Measurements from ENCODE around the gene CEP128. TPM values are rescaled to one million over a fixed set of nuclear protein-coding genes. Genes with fewer than 3 reads are reported as not detected.

The CEP128 gene
- total RNA-seq, 1 donor from 2014 or later, result 18.2 TPM

DNA sequence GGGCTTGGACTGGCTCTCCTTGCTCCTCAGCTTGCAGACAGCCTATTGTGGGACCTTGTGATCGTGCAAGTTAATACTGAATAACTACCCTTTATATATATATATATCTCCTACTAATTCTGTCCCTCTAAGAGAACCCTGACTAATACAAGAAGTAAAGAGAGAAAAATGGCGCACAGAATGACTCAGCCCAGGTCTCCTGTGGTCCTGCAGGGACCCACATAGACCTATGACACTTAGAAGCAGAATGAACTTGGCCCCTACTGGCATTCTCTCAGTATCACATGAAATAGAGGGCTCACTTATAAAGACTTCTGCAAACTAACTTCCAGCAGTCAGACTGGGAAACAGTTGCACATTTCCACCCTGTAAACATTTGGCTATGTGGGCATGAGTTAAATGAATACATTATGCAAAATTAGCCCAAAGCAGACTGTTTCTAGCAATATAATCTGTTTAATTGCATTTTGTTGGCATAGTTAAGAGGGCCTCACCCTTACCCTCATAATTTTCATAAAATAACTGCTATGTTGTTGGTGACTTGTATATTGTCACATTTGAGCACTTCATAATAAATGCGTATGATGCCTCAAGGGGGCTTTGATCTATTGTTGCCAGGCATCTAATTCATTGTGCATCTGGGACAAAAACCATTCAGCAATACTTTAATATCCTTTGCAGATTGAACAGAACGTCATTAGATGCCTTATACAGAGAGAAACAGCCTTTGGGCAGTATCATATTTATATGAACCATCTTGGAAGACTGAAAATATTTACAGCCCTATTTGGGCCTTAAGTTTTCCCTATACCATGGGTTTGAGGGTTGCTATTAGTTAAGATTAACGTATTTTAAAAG, 380.5 kb downstream of the CEP128 start:
- no peak overlapping the region for H3K4me3 Mint-ChIP-seq
- DNase-seq (ENCODE audit: low spot score), result no peak
- H3K9me3 Mint-ChIP-seq, result no peaks in the 10 kb centered on the region
- intact Hi-C loops (cut with micrococcal nuclease), result no loop called here
- no peak overlapping the region for H3K27ac Mint-ChIP-seq
- no peaks in the 10 kb centered on the region for H3K36me3 Mint-ChIP-seq (ENCODE audit: low read depth)
- H3K27me3 Mint-ChIP-seq (ENCODE audit: insufficient read depth), result no peaks in the 10 kb centered on the region
- H3K4me1 Mint-ChIP-seq (ENCODE audit: low read depth), result no peaks in the 10 kb centered on the region

DNA sequence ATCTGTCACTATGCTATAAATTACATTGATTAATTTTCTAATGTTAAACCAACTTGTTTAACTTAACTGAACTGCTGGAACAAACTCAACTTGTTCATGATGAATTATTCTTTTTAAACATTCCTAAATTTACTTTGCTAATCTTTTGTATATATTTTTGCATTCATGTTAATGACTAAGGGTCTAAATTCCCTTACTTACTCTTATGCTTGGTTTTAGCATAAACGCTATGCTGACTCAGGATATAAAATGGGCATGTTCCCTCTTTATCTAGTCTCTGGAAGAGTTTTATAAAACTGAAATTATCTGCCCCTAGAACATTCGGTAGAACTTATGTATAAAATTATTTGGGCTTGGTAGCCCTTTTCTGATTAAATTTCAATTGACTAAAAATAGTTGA, 387.4 kb downstream of the CEP128 start:
- intact Hi-C loops (cut with micrococcal nuclease), result no loop called here
- Mint-ChIP-seq H3K4me3 (no peak overlapping the region), H3K27me3 (ENCODE audit: insufficient read depth) (no peaks in the 10 kb centered on the region), H3K27ac (no peak overlapping the region), H3K36me3 (ENCODE audit: low read depth) (no peaks in the 10 kb centered on the region), H3K4me1 (ENCODE audit: low read depth) (no peaks in the 10 kb centered on the region), H3K9me3 (no peaks in the 10 kb centered on the region)
- no peak for DNase-seq (ENCODE audit: low spot score)

DNA sequence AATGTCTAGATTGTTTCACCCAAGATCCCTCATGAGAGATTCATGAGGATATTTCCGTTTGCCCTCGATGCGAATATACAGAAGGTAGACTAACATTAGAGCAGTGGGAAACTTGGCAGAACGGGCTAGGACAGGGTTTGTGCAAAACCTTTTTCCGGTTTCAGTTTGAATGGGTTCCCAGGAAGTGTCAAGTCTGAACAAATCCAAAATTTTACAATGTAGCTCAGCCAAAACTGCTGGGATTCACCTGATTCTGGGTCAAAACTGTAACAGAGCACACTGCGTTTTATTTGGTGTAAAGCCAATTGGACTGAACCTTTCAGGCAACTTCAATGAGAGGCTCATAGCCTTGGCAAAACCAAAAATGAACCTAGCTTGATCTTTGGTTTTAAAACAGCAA, 392.4 kb downstream of the CEP128 start:
- no peaks in the 10 kb centered on the region for H3K9me3 Mint-ChIP-seq
- no peak overlapping the region for H3K4me3 Mint-ChIP-seq
- no peaks in the 10 kb centered on the region for H3K27me3 Mint-ChIP-seq (ENCODE audit: insufficient read depth)
- no peaks in the 10 kb centered on the region for H3K36me3 Mint-ChIP-seq (ENCODE audit: low read depth)
- no peak overlapping the region for H3K27ac Mint-ChIP-seq
- DNase-seq (ENCODE audit: low spot score), result no peak
- intact Hi-C loops (cut with micrococcal nuclease), result no loop called here
- H3K4me1 Mint-ChIP-seq (ENCODE audit: low read depth), result no peaks in the 10 kb centered on the region

DNA sequence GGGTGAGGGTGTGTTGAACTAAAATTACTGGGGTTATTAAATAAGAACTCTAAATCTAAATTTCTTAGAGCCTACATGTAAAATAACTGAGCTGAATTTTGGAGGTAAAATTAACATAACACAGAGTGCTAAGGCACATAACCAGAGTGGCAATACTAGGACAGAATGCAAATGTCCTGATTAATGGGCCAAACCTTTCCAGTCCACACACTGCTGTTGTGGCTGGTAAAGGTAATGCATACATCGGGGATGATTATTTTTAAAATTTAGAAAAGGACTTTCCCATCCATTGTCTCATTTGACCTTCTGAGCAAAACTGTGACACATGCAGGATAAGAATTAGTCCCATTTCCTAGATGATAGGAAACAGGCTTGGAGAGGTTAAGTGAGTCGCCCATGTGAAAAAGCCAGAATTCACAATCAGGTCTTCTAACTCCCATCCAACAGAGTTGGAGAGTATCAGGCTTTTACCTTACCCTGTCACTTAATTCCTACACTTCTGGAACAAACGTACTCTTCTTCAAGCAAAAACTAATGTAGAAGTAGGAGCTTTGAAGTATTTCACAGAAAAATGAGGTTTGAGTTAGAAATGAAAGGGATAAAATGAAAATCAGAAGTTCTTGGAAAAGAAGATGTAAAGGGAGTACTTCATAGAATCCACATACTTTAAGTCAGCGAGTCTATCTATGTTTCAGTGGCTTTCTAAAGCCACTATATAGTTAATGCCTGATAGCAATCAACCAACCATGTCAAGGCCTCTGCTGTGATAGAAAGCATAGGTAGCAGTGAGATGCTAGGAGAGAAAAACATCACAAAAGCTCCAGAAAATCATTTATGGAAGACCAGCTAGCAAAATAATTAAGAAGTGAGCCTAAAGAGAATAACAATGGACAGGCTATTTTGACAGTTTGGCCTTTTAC, 395.3 kb downstream of the CEP128 start:
- Mint-ChIP-seq H3K36me3 (ENCODE audit: low read depth) (no peaks in the 10 kb centered on the region), H3K4me1 (ENCODE audit: low read depth) (no peaks in the 10 kb centered on the region), H3K27me3 (ENCODE audit: insufficient read depth) (no peaks in the 10 kb centered on the region), H3K27ac (no peak overlapping the region), H3K9me3 (peaks cover 3% of the 10 kb centered on the region), H3K4me3 (no peak overlapping the region)
- intact Hi-C loops (cut with micrococcal nuclease), result no loop called here
- no peak for DNase-seq (ENCODE audit: low spot score)

DNA sequence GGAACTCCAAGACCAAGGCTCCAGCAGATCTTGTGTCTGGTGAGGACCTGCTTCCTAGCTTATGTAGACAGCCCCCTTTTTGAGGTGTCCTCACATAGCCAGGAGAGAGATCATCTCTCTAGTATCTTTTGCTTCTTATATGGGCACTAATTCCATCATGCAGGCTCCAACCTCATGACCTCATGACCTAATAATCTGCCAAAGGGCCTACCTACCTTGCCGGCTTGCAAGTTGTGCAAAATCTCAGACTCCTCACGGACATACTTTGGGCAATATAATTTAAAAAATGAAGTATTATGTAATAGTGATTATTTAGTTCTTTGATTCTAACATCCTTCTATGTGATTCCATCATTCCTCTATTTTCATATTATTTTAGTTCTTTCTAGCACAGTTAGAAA, 397.2 kb downstream of the CEP128 start:
- H3K4me3 Mint-ChIP-seq, result no peak overlapping the region
- peaks cover 8% of the 10 kb centered on the region for H3K9me3 Mint-ChIP-seq
- no peaks in the 10 kb centered on the region for H3K27me3 Mint-ChIP-seq (ENCODE audit: insufficient read depth)
- H3K4me1 Mint-ChIP-seq (ENCODE audit: low read depth), result no peaks in the 10 kb centered on the region
- H3K36me3 Mint-ChIP-seq (ENCODE audit: low read depth), result no peaks in the 10 kb centered on the region
- intact Hi-C loops (cut with micrococcal nuclease), result no loop called here
- H3K27ac Mint-ChIP-seq, result no peak overlapping the region
- no peak for DNase-seq (ENCODE audit: low spot score)

DNA sequence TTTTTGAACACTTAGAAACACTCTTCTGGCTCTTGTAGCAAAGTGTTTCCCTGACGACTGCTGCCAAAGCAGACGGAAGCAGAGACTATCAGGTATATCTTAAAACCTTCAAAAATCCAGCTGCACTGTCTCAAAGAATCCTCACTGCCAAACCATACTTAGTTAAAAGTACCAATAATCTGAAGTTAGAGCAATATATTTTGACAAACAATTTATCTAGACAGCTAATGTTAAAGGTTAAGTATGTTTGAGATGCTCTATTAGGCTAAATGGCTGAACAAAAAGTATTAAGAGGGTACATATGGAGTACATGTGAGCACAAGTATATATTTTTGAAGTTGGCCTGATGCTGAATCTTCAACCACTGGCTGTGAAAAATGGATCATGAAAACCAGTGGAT, 398.3 kb downstream of the CEP128 start:
- Mint-ChIP-seq H3K27ac (no peak overlapping the region), H3K9me3 (peaks cover 14% of the 10 kb centered on the region), H3K4me1 (ENCODE audit: low read depth) (no peaks in the 10 kb centered on the region), H3K36me3 (ENCODE audit: low read depth) (no peaks in the 10 kb centered on the region), H3K4me3 (no peak overlapping the region), H3K27me3 (ENCODE audit: insufficient read depth) (no peaks in the 10 kb centered on the region)
- intact Hi-C loops (cut with micrococcal nuclease), result no loop called here
- DNase-seq (ENCODE audit: low spot score), result no peak

DNA sequence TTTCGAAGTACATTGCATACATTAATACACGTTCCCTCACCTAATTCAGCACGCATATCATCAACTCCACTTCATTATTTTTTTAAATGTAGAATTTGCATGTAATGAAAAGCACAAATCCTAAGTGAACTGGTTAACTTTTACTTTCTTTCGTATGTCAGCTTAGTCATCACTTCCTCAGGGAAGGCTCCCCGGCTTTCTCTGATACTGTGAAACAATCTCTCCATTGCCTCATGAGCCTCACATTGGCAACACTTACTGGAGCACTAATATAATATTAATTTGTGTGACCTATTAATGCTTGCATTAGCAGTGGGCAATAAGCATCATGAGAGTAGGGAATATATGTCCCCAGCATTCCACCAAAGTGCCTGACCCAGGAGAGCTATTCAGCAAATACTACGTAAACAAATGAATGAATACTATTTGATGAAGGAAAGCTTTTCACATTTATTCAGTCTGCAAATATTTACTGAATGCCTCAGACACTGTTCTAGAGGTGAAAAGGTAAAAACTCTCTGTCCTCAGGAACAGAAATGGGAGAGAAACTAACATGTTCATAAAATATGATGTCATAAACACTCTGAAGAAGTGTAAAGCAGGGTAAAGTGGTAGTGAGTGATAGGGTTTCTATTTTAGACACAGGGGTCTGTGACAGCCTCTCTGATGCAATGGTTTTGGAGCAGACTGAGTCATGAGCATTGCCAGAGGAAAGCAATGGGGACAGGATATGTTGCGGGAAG, 402.7 kb downstream of the CEP128 start:
- Mint-ChIP-seq H3K9me3 (peaks cover 14% of the 10 kb centered on the region), H3K36me3 (ENCODE audit: low read depth) (no peaks in the 10 kb centered on the region), H3K27me3 (ENCODE audit: insufficient read depth) (no peaks in the 10 kb centered on the region), H3K4me3 (no peak overlapping the region), H3K4me1 (ENCODE audit: low read depth) (no peaks in the 10 kb centered on the region), H3K27ac (no peak overlapping the region)
- intact Hi-C loops (cut with micrococcal nuclease), result no loop called here
- no peak for DNase-seq (ENCODE audit: low spot score)

DNA sequence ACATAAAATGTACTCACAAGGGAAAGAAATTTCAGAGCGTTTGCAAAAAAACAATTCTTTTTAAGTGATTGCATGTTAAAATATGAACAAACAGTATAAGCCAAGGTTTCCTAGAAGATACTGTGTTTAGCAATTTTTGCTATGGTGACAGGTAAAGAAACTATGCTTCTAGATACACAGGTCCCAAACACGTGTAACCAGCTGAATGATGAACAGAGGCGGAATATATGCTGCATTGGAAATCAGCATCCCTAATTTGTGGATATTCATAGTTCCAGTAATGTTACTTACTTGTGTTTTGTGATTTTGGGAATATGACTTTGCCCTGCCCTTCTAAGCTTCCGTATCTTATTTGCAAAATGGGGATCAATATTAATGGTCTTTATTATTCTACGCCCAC, 403.9 kb downstream of the CEP128 start:
- no peak for DNase-seq (ENCODE audit: low spot score)
- Mint-ChIP-seq H3K27ac (no peak overlapping the region), H3K9me3 (peaks cover 14% of the 10 kb centered on the region), H3K4me3 (no peak overlapping the region), H3K4me1 (ENCODE audit: low read depth) (no peaks in the 10 kb centered on the region), H3K36me3 (ENCODE audit: low read depth) (no peaks in the 10 kb centered on the region), H3K27me3 (ENCODE audit: insufficient read depth) (no peaks in the 10 kb centered on the region)
- intact Hi-C loops (cut with micrococcal nuclease), result no loop called here

DNA sequence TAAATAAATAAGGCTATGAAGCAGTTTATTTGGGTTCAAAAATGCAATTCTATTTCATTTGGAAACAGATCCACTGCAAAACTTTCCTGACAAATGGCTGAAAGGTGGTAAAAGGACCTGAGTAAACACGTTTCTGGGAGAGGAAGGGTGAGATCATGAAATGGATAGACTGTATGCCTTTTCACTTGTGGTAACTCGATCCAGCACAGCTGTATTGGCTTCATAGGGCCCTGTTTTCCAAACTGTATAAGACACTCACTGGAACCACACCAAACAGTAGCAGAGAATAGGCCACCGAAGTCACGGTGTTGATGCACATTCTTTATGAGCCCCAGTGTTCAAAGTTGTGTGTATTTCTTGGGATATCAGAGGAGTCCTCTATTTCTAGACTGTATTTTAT, 405.1 kb downstream of the CEP128 start:
- Mint-ChIP-seq H3K27me3 (ENCODE audit: insufficient read depth) (no peaks in the 10 kb centered on the region), H3K27ac (no peak overlapping the region), H3K9me3 (peaks cover 11% of the 10 kb centered on the region), H3K36me3 (ENCODE audit: low read depth) (no peaks in the 10 kb centered on the region), H3K4me1 (ENCODE audit: low read depth) (no peaks in the 10 kb centered on the region), H3K4me3 (no peak overlapping the region)
- no peak for DNase-seq (ENCODE audit: low spot score)
- intact Hi-C loops (cut with micrococcal nuclease), result no loop called here

DNA sequence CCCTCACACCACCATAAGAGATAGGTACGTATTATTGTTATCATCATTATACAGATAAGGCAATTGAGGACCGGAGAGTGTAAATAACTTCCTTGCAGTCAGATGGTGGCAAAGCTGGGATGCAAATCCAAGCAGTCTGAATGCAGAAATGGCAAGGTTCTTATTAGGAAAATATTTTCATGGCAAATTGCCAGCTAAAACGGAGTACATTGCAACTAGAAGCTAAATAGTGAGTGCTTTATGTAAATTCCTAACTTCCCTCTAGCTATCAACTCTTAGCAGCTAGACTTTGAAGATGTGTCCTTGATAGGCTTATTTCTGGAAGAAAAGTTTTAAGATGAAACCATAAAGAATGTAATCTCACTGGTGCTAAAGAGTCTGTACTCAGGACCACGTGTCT, 406.4 kb downstream of the CEP128 start:
- no peak overlapping the region for H3K4me3 Mint-ChIP-seq

DNA sequence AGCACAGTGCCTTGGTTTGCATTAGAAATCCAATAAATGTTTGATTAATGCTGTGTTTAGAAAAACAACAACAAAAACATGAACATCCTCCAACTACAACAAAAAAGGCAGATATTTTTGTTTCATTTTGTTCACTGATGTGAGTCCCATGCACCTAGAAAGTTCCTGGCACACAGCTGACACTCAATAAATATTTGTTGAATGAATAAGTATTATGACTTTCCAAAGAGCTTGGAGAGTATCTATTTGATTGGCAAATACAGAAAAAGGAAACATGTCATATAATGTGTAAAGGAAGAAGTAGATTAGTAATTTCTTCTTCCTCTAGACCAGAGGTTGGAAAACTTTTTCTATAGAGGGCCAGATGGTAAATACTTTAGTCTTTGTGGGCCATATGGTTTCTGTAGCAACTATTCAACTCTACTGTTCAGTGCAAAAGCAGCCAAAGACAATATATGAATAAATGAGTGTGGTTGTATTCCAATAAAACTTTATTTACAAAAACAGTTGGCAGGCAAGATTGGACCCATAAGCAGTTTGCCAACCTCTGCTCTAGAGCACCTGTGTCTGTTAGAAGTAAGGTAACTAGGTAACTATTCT, 417.9 kb downstream of the CEP128 start:
- no peak for DNase-seq (ENCODE audit: low spot score)
- intact Hi-C loops (cut with micrococcal nuclease), result no loop called here
- no peak overlapping the region for H3K4me3 Mint-ChIP-seq

More for the DNA sequence above, 406.4 kb downstream of the CEP128 start:
- H3K27me3 Mint-ChIP-seq (ENCODE audit: insufficient read depth), result no peaks in the 10 kb centered on the region
- intact Hi-C loops (cut with micrococcal nuclease), result no loop called here
- no peaks in the 10 kb centered on the region for H3K36me3 Mint-ChIP-seq (ENCODE audit: low read depth)
- DNase-seq (ENCODE audit: low spot score), result no peak
- no peak overlapping the region for H3K27ac Mint-ChIP-seq
- H3K4me1 Mint-ChIP-seq (ENCODE audit: low read depth), result no peaks in the 10 kb centered on the region
- peaks cover 8% of the 10 kb centered on the region for H3K9me3 Mint-ChIP-seq

DNA sequence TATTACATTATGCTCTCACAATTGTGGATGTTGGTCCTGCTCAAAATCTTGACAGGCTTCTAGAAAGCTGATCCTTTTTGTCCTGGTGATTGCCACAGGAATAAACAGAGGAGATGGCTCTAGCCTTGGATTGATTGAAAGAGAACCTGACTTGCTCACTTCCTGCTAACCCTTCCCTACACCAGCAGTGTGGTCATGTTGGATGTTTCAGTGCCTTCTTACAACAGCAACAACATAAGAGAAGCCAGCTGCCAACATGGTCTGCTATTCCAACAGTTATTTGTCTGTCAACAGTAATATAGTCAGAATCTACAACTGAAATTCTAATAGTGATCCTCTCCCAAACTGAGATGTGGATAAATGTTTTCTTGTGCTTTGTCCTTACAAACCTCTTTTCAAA, 418.6 kb downstream of the CEP128 start:
- no peak for DNase-seq (ENCODE audit: low spot score)
- H3K27ac Mint-ChIP-seq, result no peak overlapping the region
- H3K27me3 Mint-ChIP-seq (ENCODE audit: insufficient read depth), result no peaks in the 10 kb centered on the region
- H3K9me3 Mint-ChIP-seq, result peaks cover 3% of the 10 kb centered on the region
- no peaks in the 10 kb centered on the region for H3K4me1 Mint-ChIP-seq (ENCODE audit: low read depth)
- H3K4me3 Mint-ChIP-seq, result no peak overlapping the region
- intact Hi-C loops (cut with micrococcal nuclease), result no loop called here
- peaks cover 10% of the 10 kb centered on the region for H3K36me3 Mint-ChIP-seq (ENCODE audit: low read depth)

More for the DNA sequence above, 417.9 kb downstream of the CEP128 start:
- no peak overlapping the region for H3K27ac Mint-ChIP-seq
- H3K36me3 Mint-ChIP-seq (ENCODE audit: low read depth), result peaks cover 8% of the 10 kb centered on the region
- no peaks in the 10 kb centered on the region for H3K4me1 Mint-ChIP-seq (ENCODE audit: low read depth)
- no peaks in the 10 kb centered on the region for H3K9me3 Mint-ChIP-seq
- no peaks in the 10 kb centered on the region for H3K27me3 Mint-ChIP-seq (ENCODE audit: insufficient read depth)

Data from activated T-helper 1 cell treated with anti-CD3 and anti-CD28 coated beads, Interleukin-12 subunit alpha, Interleukin-12 subunit beta, Interleukin-2, Interleukin-4 antibody, amounts not matched to agents 30 ng/mL and 10 ng/mL and 1 ng/mL, durations not matched to agents 14 hours and 24 hours and 36 hours (primary cell).